PC-9 (cell line): Measurements from ENCODE around the gene HDGFL2.

Source experiments
- CTCF ChIP-seq: fragments of 200-600 bp; sonication (generic); conservative IDR thresholded peaks from 2 replicates; pipeline ENCODE4 v1.6.1; 2017; ENCODE audit warnings: mixed run types, antibody characterized with exemption, mild to moderate bottlenecking, moderate library complexity
- EZH2 ChIP-seq: fragments of 200-600 bp; sonication (generic); IDR thresholded peaks from 2 replicates; pipeline ENCODE4 v1.8.0; 2017; ENCODE audit warnings: antibody characterized with exemption, low read depth

- TF ChIP-seq CTCF = no peak
- TF ChIP-seq EZH2 = no peak
Measured at GRCh38 chr19:4437103-4437502, 35.0 kb upstream of the HDGFL2 start.
